CD4-positive, alpha-beta T cell (primary cell): ENCODE results near the gene BCO2. TPM values are rescaled to one million over a fixed set of nuclear protein-coding genes. Genes with fewer than 3 reads are reported as not detected.

ENCODE experiments used
- ATAC-seq: fragments of 200-7000 bp; cut with Tn5 transposase; one replicate; pipeline ENCODE4 v1.10.0; 2022; ENCODE audit warnings: mild to moderate bottlenecking; ENCODE audit not compliant: poor library complexity
- CTCF ChIA-PET: fragments of 350-600 bp; sonication (Branson Sonifier 250); formaldehyde crosslinking; loops from one replicate; lab custom pipeline; 2021; ENCODE audit warnings: antibody characterized with exemption, inconsistent platforms; lab: Charles Lee
- POLR2A ChIA-PET: fragments of 350-600 bp; sonication (Branson Sonifier 250); formaldehyde crosslinking; loops from one replicate; lab custom pipeline; 2021; ENCODE audit warnings: antibody characterized with exemption, inconsistent platforms; lab: Charles Lee
- DNase-seq, 14 experiments: peaks; one replicate each; pipeline ENCODE4 v3.0.0-alpha.2; 2013 to 2020; ENCODE audit warnings: mixed read lengths in 2 of 14
- H3K27ac ChIP-seq, 2 donors: one replicate each; pipeline versions ENCODE4 v1.5.1 to v1.7.0; 2013; ENCODE audit warnings: low read length in 2 of 2, low read depth in 1 of 2, mild to moderate bottlenecking in 1 of 2
- H3K27me3 ChIP-seq, 2 experiments: 1 replicate in 1 of 2; 2 replicates in 1 of 2; pipeline versions ENCODE4 v1.6.1 to v1.7.0; 2013; ENCODE audit warnings: low read length in 2 of 2, control low read depth in 1 of 2, mild to moderate bottlenecking in 1 of 2, moderate library complexity in 1 of 2; ENCODE audit not compliant: insufficient read depth in 2 of 2, control insufficient read depth in 1 of 2
- H3K36me3 ChIP-seq: one replicate; pipeline ENCODE4 v1.6.1; 2013; ENCODE audit warnings: low read length, control low read depth; ENCODE audit not compliant: insufficient read depth
- H3K4me1 ChIP-seq: one replicate; pipeline ENCODE4 v1.6.1; 2013; ENCODE audit warnings: low read length, control low read depth; ENCODE audit not compliant: insufficient read depth
- H3K4me3 ChIP-seq: one replicate; pipeline ENCODE4 v1.5.1; 2013; ENCODE audit warnings: mild to moderate bottlenecking, low read length, moderate library complexity
- H3K9me3 ChIP-seq, 2 experiments: 1 replicate in 1 of 2; 2 replicates in 1 of 2; pipeline versions ENCODE4 v1.6.1 to v1.7.0; 2013; ENCODE audit warnings: low read length in 2 of 2, mild to moderate bottlenecking in 2 of 2, control low read depth in 1 of 2, moderate library complexity in 1 of 2; ENCODE audit not compliant: control insufficient read depth in 1 of 2, insufficient read depth in 1 of 2
- H3K27ac Mint-ChIP-seq: one replicate; pipeline ENCODE4 v1.8.0; 2020; ENCODE audit warnings: mixed read lengths
- H3K27me3 Mint-ChIP-seq: one replicate; pipeline ENCODE4 v1.8.0; 2021; ENCODE audit warnings: mixed read lengths
- H3K36me3 Mint-ChIP-seq: one replicate; pipeline ENCODE4 v1.8.0; 2021; ENCODE audit warnings: low read depth, mixed read lengths
- H3K4me1 Mint-ChIP-seq: one replicate; pipeline ENCODE4 v1.8.0; 2021; ENCODE audit warnings: low read depth, mixed read lengths
- H3K4me3 Mint-ChIP-seq: one replicate; pipeline ENCODE4 v1.8.0; 2020; ENCODE audit warnings: mild to moderate bottlenecking, mixed read lengths
- H3K9me3 Mint-ChIP-seq: one replicate; pipeline ENCODE4 v1.8.0; 2020; ENCODE audit warnings: mixed read lengths
- CTCF ChIP-seq: fragments of 200-600 bp; IDR thresholded peaks from one replicate; pipeline ENCODE4 v1.8.0; 2022; ENCODE audit warnings: antibody characterized with exemption, mild to moderate bottlenecking
- intact Hi-C, 2 experiments: fragments of 100-400 bp; cut with DNase I in 1 of 2; cut with micrococcal nuclease in 1 of 2; formaldehyde crosslinking; loops; one replicate each; pipeline versions ENCODE4 v1.15.1 to v1.9.0; 2023 to 2025; cut with DNase I, micrococcal nuclease
- total RNA-seq, 174 experiments: library from RNA in 2 of 174; stranded (reverse) in 2 of 174; gene quantifications; one replicate each; pipeline ENCODE4 v1.2.3 and lab custom pipeline; 2021 to 2026

The BCO2 gene
- total RNA-seq, 2 experiments from 2014 or later, result 1.1 to 1.5 TPM

- DNase-seq (no peak), ATAC-seq (no peak)
- Histone ChIP-seq H3K4me3 (no peak overlapping the region), H3K27me3 (no peaks in the 10 kb centered on the region), H3K4me1 (no peaks in the 10 kb centered on the region), H3K36me3 (peaks cover 18% of the 10 kb centered on the region), H3K9me3 (peaks cover 3 to 7% of the 10 kb centered on the region in 2 experiments), H3K27ac (no peak overlapping the region)
- intact Hi-C loops, result no loop called here
- Mint-ChIP-seq H3K36me3 (peaks cover 74% of the 10 kb centered on the region), H3K9me3 (peaks cover 10% of the 10 kb centered on the region), H3K4me1 (no peaks in the 10 kb centered on the region), H3K4me3 (no peak overlapping the region), H3K27ac (no peak overlapping the region), H3K27me3 (no peaks in the 10 kb centered on the region)
- ChIA-PET CTCF (no interaction called here), POLR2A (interaction anchor here (0.8 kb wide), 1 partner anchor 19 kb away, joined by 3 read pairs; no protein-coding TSS in a partner anchor)
- TF ChIP-seq CTCF, result no peak
These were observed 66.2 kb downstream of the BCO2 start for GRCh38 chr11:112241486-112241885.

- H3K9me3 ChIP-seq, result peaks cover 3 to 7% of the 10 kb centered on the region in 2 experiments
- Mint-ChIP-seq H3K4me1 (no peaks in the 10 kb centered on the region), H3K27me3 (no peaks in the 10 kb centered on the region), H3K4me3 (no peak overlapping the region), H3K36me3 (peaks cover 20% of the 10 kb centered on the region), H3K27ac (no peak overlapping the region), H3K9me3 (peaks cover 11% of the 10 kb centered on the region)
- H3K27me3 ChIP-seq, result no peaks in the 10 kb centered on the region
- TF ChIP-seq CTCF, result no peak
- POLR2A ChIA-PET, result no interaction called here
- DNase-seq, result no peak
- H3K36me3 ChIP-seq, result no peaks in the 10 kb centered on the region
- intact Hi-C loops, result no loop called here
- ATAC-seq, result no peak
- H3K27ac ChIP-seq, result no peak overlapping the region
- H3K4me1 ChIP-seq, result no peaks in the 10 kb centered on the region
- H3K4me3 ChIP-seq, result no peak overlapping the region
- CTCF ChIA-PET, result no interaction called here
These were observed 71.9 kb downstream of the BCO2 start for GRCh38 chr11:112247201-112247600.

- ChIA-PET CTCF (no interaction called here), POLR2A (no interaction called here)
- no peak for TF ChIP-seq CTCF
- no peak overlapping the region for H3K4me3 ChIP-seq
- intact Hi-C loops, result no loop called here
- H3K27me3 Mint-ChIP-seq, result no peaks in the 10 kb centered on the region
- H3K9me3 ChIP-seq, result peaks cover 3 to 7% of the 10 kb centered on the region in 2 experiments
- peaks cover 10% of the 10 kb centered on the region for H3K36me3 Mint-ChIP-seq
- no peaks in the 10 kb centered on the region for H3K27me3 ChIP-seq
- no peak overlapping the region for H3K4me3 Mint-ChIP-seq
- no peaks in the 10 kb centered on the region for H3K4me1 ChIP-seq
- no peak overlapping the region for H3K27ac Mint-ChIP-seq
- no peak overlapping the region for H3K27ac ChIP-seq
- H3K36me3 ChIP-seq, result no peaks in the 10 kb centered on the region
- H3K4me1 Mint-ChIP-seq, result no peaks in the 10 kb centered on the region
- H3K9me3 Mint-ChIP-seq, result peaks cover 11% of the 10 kb centered on the region
- DNase-seq (no peak), ATAC-seq (no peak)
These were observed 72.9 kb downstream of the BCO2 start for GRCh38 chr11:112248201-112248600.
